ENCODE measurements around the gene NEDD4. TPM values are rescaled to one million over a fixed set of nuclear protein-coding genes. Genes with fewer than 3 reads are reported as not detected.
A peak's percentile ranks its signal among the peaks of the same experiment; 100 is the strongest.
"Not testable (repeated sequence)": the region's sequence is repeated elsewhere in the genome, so short reads cannot be mapped to it uniquely, and the experiment has no call there.

NEDD4 gene
- total RNA-seq, 1 donor = 45.3 TPM

- DNase-seq (ENCODE audit: low read depth) = no peak
- TF ChIP-seq CTCF (IDR thresholded peaks at IDR 0.05; ENCODE audit: insufficient read depth, low read depth, low read length) = no peak
- H3K4me3 ChIP-seq (ENCODE audit: low read depth, low read length) = no peak overlapping the region
Observed at GRCh38 chr15:55824857-55825613, 168.4 kb downstream of the NEDD4 start.

GRCh38 chr15:55823699-55824340 is 169.6 kb downstream of the NEDD4 start:
- no peak overlapping the region for H3K4me3 ChIP-seq (ENCODE audit: low read depth, low read length)
- peak; percentile 62 for DNase-seq (ENCODE audit: low read depth)
- TF ChIP-seq CTCF (IDR thresholded peaks at IDR 0.05; ENCODE audit: insufficient read depth, low read depth, low read length) = no peak

- TF ChIP-seq CTCF (IDR thresholded peaks at IDR 0.05; ENCODE audit: insufficient read depth, low read depth, low read length) = no peak
- no peak overlapping the region for H3K4me3 ChIP-seq (ENCODE audit: low read depth, low read length)
- peak; percentile 96 for DNase-seq (ENCODE audit: low read depth)
Observed at GRCh38 chr15:55823191-55823670, 170.2 kb downstream of the NEDD4 start.

DNA sequence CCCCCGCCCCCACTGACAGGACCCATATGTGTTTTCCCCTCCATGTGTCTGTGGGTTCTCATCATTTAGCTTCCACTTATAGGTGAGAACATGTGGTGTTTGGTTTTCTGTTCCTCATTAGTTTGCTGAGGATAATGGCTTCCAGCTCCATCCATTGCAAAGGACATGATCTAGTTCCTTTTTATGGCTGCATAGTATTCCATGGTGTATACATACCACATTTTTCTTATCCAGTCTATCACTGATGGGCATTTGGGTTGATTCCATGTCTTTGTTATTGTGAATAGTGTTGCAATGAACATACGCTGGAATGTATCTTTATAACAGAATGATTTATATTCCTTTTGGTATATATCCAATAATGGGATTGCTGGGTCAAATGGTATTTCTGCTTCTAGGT is 171.7 kb downstream of the NEDD4 start:
- not testable (repeated sequence) for DNase-seq (ENCODE audit: low read depth); H3K4me3 ChIP-seq (ENCODE audit: low read depth, low read length)

GRCh38 chr15:55820043-55820442 is 173.4 kb downstream of the NEDD4 start:
- TF ChIP-seq CTCF (IDR thresholded peaks at IDR 0.05; ENCODE audit: insufficient read depth, low read depth, low read length) = no peak
- DNase-seq (ENCODE audit: low read depth) = no peak
- no peak overlapping the region for H3K4me3 ChIP-seq (ENCODE audit: low read depth, low read length)

GRCh38 chr15:55819397-55820034 is 173.9 kb downstream of the NEDD4 start:
- no peak for TF ChIP-seq CTCF (IDR thresholded peaks at IDR 0.05; ENCODE audit: insufficient read depth, low read depth, low read length)
- no peak overlapping the region for H3K4me3 ChIP-seq (ENCODE audit: low read depth, low read length)
- DNase-seq (ENCODE audit: low read depth) = no peak

DNA sequence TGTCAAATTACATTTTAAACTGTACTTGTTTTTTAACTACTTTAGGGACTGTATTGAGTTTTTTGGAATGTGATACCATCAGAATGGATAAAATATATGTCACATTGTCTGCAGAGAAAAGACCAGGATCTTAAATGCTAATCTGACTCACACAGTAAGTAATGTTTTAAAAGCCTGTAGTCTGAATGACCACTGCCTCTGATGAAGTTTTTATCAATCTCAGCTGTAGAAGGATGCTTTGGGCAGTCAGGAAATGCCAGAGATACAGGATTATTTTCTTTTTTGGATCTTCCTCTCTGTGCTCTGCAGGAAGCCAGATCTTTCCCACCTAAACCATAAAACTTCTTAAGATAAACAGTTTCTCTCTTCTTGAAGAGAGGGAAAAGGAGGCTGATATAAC is 177.4 kb downstream of the NEDD4 start:
- TF ChIP-seq CTCF (IDR thresholded peaks at IDR 0.05; ENCODE audit: insufficient read depth, low read depth, low read length) = no peak
- peak; percentile 52 for DNase-seq (ENCODE audit: low read depth)
- H3K4me3 ChIP-seq (ENCODE audit: low read depth, low read length) = no peak overlapping the region

All from fibroblast of villous mesenchyme (primary cell).